HepG2 (cell line): Measurements from ENCODE around the gene LDAF1. TPM values are rescaled to one million over a fixed set of nuclear protein-coding genes. Genes with fewer than 3 reads are reported as not detected.

Experiments used
- DNMT1 ChIP-seq: sonication (generic); formaldehyde crosslinking; IDR thresholded peaks from 2 replicates; pipeline ENCODE4 v1.5.1; 2020; ENCODE audit warnings: mild to moderate bottlenecking, missing genetic modification reagents
- DR1 ChIP-seq: sonication (generic); formaldehyde crosslinking; IDR thresholded peaks from 2 replicates; pipeline ENCODE4 v1.8.0; 2021; ENCODE audit warnings: mild to moderate bottlenecking, missing genetic modification reagents, inconsistent platforms
- ELF3 ChIP-seq: IDR thresholded peaks from 2 replicates; pipeline ENCODE4 v1.6.1; 2016; ENCODE audit warnings: missing genetic modification reagents, missing compliant biosample characterization
- HCFC1 ChIP-seq: fragments of 150-350 bp; IDR thresholded peaks from 2 replicates; pipeline ENCODE4 v1.6.1; 2014; ENCODE audit warnings: low read depth, low read length
- HHEX ChIP-seq: IDR thresholded peaks from 2 replicates; pipeline ENCODE4 v1.6.1; 2016; ENCODE audit warnings: control low read depth
- ISX ChIP-seq: sonication (generic); formaldehyde crosslinking; conservative IDR thresholded peaks from 2 replicates; pipeline ENCODE4 v1.5.0; 2020; ENCODE audit warnings: missing genetic modification reagents
- KAT8 ChIP-seq: IDR thresholded peaks from 2 replicates; pipeline ENCODE4 v1.6.1; 2016; ENCODE audit warnings: missing genetic modification reagents, missing compliant biosample characterization
- KDM5B ChIP-seq: sonication (generic); formaldehyde crosslinking; IDR thresholded peaks from 2 replicates; pipeline ENCODE4 v1.4.0; 2020; ENCODE audit warnings: missing genetic modification reagents, mild to moderate bottlenecking, borderline replicate concordance
- KLF13 ChIP-seq: sonication (generic); formaldehyde crosslinking; IDR thresholded peaks from 2 replicates; pipeline ENCODE4 v1.4.0; 2020; ENCODE audit warnings: mild to moderate bottlenecking, missing genetic modification reagents
- PAWR ChIP-seq: sonication (generic); formaldehyde crosslinking; IDR thresholded peaks from 2 replicates; pipeline ENCODE4 v1.4.0; 2020; ENCODE audit warnings: missing genetic modification reagents, mild to moderate bottlenecking, borderline replicate concordance
- PHF20 ChIP-seq: sonication (generic); formaldehyde crosslinking; IDR thresholded peaks from 2 replicates; pipeline ENCODE4 v1.5.0; 2020; ENCODE audit warnings: mild to moderate bottlenecking, missing genetic modification reagents
- REL ChIP-seq: sonication (generic); formaldehyde crosslinking; conservative IDR thresholded peaks from 2 replicates; pipeline ENCODE4 v1.8.0; 2022; ENCODE audit warnings: mild to moderate bottlenecking, missing genetic modification reagents, moderate library complexity
- SMAD1 ChIP-seq: sonication (generic); formaldehyde crosslinking; IDR thresholded peaks from 2 replicates; pipeline ENCODE4 v1.4.0; 2020; ENCODE audit warnings: missing genetic modification reagents, low read depth, mild to moderate bottlenecking, borderline replicate concordance
- ZBTB42 ChIP-seq: sonication (generic); formaldehyde crosslinking; IDR thresholded peaks from 2 replicates; pipeline ENCODE4 v1.5.0; 2020; ENCODE audit warnings: mild to moderate bottlenecking, missing genetic modification reagents
- ZFX ChIP-seq: sonication (generic); formaldehyde crosslinking; IDR thresholded peaks from 2 replicates; pipeline ENCODE4 v1.4.0; 2020; ENCODE audit warnings: mild to moderate bottlenecking, low read depth, missing genetic modification reagents, moderate library complexity
- ZNF121 ChIP-seq: sonication (generic); formaldehyde crosslinking; IDR thresholded peaks from 2 replicates; pipeline ENCODE4 v1.5.0; 2020; ENCODE audit warnings: mild to moderate bottlenecking, missing genetic modification reagents
- ZNF724P ChIP-seq: sonication (generic); formaldehyde crosslinking; IDR thresholded peaks from 2 replicates; pipeline ENCODE4 v1.8.0; 2022; ENCODE audit warnings: missing genetic modification reagents, borderline replicate concordance
- ZSCAN21 ChIP-seq: sonication (generic); formaldehyde crosslinking; IDR thresholded peaks from 2 replicates; pipeline ENCODE4 v1.8.0; 2022; ENCODE audit warnings: mild to moderate bottlenecking, missing genetic modification reagents, moderate library complexity, borderline replicate concordance
- polyA plus RNA-seq, 8 experiments: library from polyadenylated mRNA; depleted of rRNA in 3 of 8; stranded (reverse) in 7 of 8; unstranded in 1 of 8; fragments of >200 nt; fragmentation: Illumina TruSeq in 4 of 8; extraction: Trizol in 4 of 8; gene quantifications; 2 replicates each; pipeline versions ENCODE4 v1.2.1 to v1.2.3, GENCODE V29; 2011 to 2016; ENCODE audit warnings: low read depth in 4 of 8, missing spikeins in 1 of 8, mixed read lengths in 1 of 8; ENCODE audit not compliant: insufficient read depth in 1 of 8
- total RNA-seq, 5 experiments: library from RNA; depleted of rRNA; stranded (reverse); fragments of >200 nt; fragmentation: Illumina TruSeq; extraction: Trizol; gene quantifications; 2 replicates each; pipeline ENCODE4 v1.2.3, GENCODE V29; 2016; ENCODE audit warnings: low read depth in 1 of 5
- TF ChIP-seq, protein P1 (sequence below), 2 experiments: sonication (generic) in 1 of 2; formaldehyde crosslinking in 1 of 2; IDR thresholded peaks; 2 replicates each; pipeline versions ENCODE4 v1.4.0 to v1.6.1; 2018 to 2020; ENCODE audit warnings: missing genetic modification reagents in 2 of 2, borderline replicate concordance in 1 of 2, low read depth in 1 of 2, mild to moderate bottlenecking in 1 of 2, missing biosample characterization in 1 of 2
- TF ChIP-seq, protein P2 (sequence below): sonication (generic); formaldehyde crosslinking; IDR thresholded peaks from 2 replicates; pipeline ENCODE4 v1.8.0; 2022; ENCODE audit warnings: mild to moderate bottlenecking, missing genetic modification reagents, borderline replicate concordance
- TF ChIP-seq, protein P3 (sequence below): sonication (generic); formaldehyde crosslinking; IDR thresholded peaks from 2 replicates; pipeline ENCODE4 v1.4.0; 2020; ENCODE audit warnings: missing genetic modification reagents, borderline replicate concordance
- TF ChIP-seq, protein P4 (sequence below): IDR thresholded peaks from 2 replicates; pipeline ENCODE4 v1.6.1; 2016; ENCODE audit warnings: low read depth

LDAF1 gene
- total and polyA plus RNA-seq, 2 of the 13 experiments (the other 11 are each of a cell fraction or from before 2014, with no cell fraction given), result 6.3 to 7.5 TPM

DNA sequence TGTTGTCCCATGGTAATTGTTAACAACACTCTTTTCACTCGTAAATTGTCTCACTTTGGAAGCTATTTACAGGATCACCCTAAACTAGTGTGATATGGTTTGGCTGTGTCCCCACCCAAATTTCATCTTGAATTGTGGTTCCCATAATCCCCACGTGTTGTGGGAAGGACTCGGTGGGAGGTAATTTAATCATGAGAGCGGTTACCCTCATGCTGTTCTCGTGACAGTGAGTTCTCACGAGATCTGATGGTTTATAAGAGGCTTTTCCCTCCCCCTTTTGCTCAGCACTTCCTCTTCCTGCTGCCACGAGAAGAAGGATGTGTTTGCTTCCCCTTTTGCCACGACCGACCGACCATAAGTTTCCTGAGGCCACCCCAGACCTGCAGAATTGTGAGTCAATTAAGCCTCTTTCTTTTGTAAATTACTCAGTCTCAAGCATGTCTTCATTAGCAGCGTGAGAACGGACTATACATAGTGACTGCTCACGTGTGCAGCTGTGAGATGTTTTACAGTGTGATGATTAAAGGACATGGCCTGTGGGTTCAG, 42.3 kb upstream of the LDAF1 start (continued):
- TF ChIP-seq REL (no peak), SMAD1 (no peak), PAWR (no peak), ZFX (peak; percentile 25; the same call in 1 of the 2 replicates), KLF13 (CRISPR knock-in tag) (no peak), ISX (CRISPR knock-in tag) (no peak), ELF3 (CRISPR knock-in tag) (peak; percentile 83), DNMT1 (CRISPR knock-in tag) (no peak), HCFC1 (no peak), PHF20 (CRISPR knock-in tag) (peak; percentile 66), ZSCAN21 (CRISPR knock-in tag) (no peak), KAT8 (CRISPR knock-in tag) (peak; percentile 83), ZNF121 (CRISPR knock-in tag) (0 out of 2 replicates have a peak, but pooled peaks have one; percentile 16), ZBTB42 (CRISPR knock-in tag) (no peak), DR1 (CRISPR knock-in tag) (peak; percentile 42; the same call in 1 of the 2 replicates), KDM5B (CRISPR knock-in tag) (no peak), HHEX (CRISPR knock-in tag) (no peak), ZNF724P (CRISPR knock-in tag) (no peak)
- TF ChIP-seq, protein P1, sequence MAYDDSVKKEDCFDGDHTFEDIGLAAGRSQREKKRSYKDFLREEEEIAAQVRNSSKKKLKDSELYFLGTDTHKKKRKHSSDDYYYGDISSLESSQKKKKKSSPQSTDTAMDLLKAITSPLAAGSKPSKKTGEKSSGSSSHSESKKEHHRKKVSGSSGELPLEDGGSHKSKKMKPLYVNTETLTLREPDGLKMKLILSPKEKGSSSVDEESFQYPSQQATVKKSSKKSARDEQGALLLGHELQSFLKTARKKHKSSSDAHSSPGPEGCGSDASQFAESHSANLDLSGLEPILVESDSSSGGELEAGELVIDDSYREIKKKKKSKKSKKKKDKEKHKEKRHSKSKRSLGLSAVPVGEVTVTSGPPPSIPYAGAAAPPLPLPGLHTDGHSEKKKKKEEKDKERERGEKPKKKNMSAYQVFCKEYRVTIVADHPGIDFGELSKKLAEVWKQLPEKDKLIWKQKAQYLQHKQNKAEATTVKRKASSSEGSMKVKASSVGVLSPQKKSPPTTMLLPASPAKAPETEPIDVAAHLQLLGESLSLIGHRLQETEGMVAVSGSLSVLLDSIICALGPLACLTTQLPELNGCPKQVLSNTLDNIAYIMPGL (CRISPR knock-in tag; IDR thresholded peaks at IDR 0.05; ENCODE audit: borderline replicate concordance in 1 of 2, low read depth in 1 of 2), result no peak
- TF ChIP-seq, protein P2, sequence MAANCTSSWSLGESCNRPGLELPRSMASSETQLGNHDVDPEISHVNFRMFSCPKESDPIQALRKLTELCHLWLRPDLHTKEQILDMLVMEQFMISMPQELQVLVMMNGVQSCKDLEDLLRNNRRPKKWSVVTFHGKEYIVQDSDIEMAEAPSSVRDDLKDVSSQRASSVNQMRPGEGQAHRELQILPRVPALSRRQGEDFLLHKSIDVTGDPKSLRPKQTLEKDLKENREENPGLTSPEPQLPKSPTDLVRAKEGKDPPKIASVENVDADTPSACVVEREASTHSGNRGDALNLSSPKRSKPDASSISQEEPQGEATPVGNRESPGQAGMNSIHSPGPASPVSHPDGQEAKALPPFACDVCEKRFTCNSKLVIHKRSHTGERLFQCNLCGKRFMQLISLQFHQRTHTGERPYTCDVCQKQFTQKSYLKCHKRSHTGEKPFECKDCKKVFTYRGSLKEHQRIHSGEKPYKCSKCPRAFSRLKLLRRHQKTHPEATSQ (CRISPR knock-in tag), result peak; percentile 95; the same call in 1 of the 2 replicates
- TF ChIP-seq, protein P3, sequence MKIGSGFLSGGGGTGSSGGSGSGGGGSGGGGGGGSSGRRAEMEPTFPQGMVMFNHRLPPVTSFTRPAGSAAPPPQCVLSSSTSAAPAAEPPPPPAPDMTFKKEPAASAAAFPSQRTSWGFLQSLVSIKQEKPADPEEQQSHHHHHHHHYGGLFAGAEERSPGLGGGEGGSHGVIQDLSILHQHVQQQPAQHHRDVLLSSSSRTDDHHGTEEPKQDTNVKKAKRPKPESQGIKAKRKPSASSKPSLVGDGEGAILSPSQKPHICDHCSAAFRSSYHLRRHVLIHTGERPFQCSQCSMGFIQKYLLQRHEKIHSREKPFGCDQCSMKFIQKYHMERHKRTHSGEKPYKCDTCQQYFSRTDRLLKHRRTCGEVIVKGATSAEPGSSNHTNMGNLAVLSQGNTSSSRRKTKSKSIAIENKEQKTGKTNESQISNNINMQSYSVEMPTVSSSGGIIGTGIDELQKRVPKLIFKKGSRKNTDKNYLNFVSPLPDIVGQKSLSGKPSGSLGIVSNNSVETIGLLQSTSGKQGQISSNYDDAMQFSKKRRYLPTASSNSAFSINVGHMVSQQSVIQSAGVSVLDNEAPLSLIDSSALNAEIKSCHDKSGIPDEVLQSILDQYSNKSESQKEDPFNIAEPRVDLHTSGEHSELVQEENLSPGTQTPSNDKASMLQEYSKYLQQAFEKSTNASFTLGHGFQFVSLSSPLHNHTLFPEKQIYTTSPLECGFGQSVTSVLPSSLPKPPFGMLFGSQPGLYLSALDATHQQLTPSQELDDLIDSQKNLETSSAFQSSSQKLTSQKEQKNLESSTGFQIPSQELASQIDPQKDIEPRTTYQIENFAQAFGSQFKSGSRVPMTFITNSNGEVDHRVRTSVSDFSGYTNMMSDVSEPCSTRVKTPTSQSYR (CRISPR knock-in tag), result peak; percentile 20; the same call in 1 of the 2 replicates
- TF ChIP-seq, protein P4, sequence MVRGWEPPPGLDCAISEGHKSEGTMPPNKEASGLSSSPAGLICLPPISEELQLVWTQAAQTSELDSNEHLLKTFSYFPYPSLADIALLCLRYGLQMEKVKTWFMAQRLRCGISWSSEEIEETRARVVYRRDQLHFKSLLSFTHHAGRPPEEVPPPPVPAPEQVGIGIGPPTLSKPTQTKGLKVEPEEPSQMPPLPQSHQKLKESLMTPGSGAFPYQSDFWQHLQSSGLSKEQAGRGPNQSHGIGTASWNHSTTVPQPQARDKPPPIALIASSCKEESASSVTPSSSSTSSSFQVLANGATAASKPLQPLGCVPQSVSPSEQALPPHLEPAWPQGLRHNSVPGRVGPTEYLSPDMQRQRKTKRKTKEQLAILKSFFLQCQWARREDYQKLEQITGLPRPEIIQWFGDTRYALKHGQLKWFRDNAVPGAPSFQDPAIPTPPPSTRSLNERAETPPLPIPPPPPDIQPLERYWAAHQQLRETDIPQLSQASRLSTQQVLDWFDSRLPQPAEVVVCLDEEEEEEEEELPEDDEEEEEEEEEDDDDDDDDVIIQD (CRISPR knock-in tag), result peak; percentile 58; the same call in 1 of the 2 replicates
